GM19023 (cell line): ENCODE data around the gene CAMTA1.
"Not testable (repeated sequence)": the region's sequence is repeated elsewhere in the genome, so short reads cannot be mapped to it uniquely, and the experiment has no call there.

Experiments used
- ATAC-seq: cut with Tn5 transposase; IDR thresholded peaks from one replicate; pipeline ENCODE4 v1.9.1; 2021; ENCODE audit warnings: mild to moderate bottlenecking, moderate library complexity; ENCODE audit not compliant: unreplicated experiment

Gene CAMTA1, protein sequence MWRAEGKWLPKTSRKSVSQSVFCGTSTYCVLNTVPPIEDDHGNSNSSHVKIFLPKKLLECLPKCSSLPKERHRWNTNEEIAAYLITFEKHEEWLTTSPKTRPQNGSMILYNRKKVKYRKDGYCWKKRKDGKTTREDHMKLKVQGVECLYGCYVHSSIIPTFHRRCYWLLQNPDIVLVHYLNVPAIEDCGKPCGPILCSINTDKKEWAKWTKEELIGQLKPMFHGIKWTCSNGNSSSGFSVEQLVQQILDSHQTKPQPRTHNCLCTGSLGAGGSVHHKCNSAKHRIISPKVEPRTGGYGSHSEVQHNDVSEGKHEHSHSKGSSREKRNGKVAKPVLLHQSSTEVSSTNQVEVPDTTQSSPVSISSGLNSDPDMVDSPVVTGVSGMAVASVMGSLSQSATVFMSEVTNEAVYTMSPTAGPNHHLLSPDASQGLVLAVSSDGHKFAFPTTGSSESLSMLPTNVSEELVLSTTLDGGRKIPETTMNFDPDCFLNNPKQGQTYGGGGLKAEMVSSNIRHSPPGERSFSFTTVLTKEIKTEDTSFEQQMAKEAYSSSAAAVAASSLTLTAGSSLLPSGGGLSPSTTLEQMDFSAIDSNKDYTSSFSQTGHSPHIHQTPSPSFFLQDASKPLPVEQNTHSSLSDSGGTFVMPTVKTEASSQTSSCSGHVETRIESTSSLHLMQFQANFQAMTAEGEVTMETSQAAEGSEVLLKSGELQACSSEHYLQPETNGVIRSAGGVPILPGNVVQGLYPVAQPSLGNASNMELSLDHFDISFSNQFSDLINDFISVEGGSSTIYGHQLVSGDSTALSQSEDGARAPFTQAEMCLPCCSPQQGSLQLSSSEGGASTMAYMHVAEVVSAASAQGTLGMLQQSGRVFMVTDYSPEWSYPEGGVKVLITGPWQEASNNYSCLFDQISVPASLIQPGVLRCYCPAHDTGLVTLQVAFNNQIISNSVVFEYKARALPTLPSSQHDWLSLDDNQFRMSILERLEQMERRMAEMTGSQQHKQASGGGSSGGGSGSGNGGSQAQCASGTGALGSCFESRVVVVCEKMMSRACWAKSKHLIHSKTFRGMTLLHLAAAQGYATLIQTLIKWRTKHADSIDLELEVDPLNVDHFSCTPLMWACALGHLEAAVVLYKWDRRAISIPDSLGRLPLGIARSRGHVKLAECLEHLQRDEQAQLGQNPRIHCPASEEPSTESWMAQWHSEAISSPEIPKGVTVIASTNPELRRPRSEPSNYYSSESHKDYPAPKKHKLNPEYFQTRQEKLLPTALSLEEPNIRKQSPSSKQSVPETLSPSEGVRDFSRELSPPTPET (N-terminal part only)

GRCh38 chr1:6785318-6785727 is at the start of gene CAMTA1:
Gene CAMTA1 (plus strand): TSS chr1:6785454. CDS start chr1:6785531, 77 bp downstream.
- ATAC-seq: peak; percentile 72

GRCh38 chr1:6738987-6739676 is 46.1 kb upstream of the CAMTA1 start:
- no peak for ATAC-seq

DNA sequence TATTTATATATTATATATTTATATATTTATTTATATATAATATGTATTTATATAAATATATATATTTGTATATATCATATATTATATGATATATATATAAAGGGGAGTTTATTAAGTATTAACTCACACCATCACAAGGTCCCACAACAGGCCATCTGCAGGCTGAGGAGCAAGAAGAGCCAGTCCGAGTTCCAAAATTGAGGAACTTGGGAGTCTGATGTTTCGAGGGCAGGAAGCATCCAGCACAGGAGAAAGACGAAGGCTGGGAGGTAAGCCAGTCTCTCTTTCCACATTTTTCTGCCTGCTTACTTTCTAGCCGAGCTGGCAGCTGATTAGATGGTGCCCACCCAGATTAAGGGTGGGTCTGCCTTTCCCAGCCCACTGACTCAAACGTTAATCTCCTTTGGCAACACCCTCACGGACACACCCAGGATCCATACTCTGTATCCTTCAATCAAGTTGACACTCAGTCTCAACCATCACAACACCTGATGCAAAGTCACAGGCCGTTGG is 42.5 kb upstream of the CAMTA1 start:
- not testable (repeated sequence) for ATAC-seq

GRCh38 chr1:6743189-6744101 is 41.8 kb upstream of the CAMTA1 start:
- no peak for ATAC-seq

GRCh38 chr1:6745073-6745472 is 40.2 kb upstream of the CAMTA1 start:
- ATAC-seq: no peak

DNA sequence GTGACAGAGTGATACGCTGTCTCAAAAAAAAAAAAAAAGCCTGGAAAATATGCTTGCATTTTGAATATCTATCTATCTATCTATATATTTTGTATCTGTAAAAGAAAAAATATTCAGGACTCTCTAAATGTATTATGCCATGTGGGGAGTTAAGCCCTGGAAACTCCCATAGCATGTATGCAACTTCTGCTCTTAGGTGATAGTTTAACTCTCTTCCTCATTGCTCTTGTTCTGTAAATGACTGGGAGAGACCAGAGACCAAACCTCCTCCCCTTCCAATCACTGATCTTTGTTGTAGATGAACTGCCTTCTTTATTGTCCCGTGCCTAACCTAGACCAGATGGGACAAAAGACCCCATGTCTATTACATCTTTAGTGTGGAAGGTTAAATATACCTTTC is 37.6 kb upstream of the CAMTA1 start:
- no peak for ATAC-seq

DNA sequence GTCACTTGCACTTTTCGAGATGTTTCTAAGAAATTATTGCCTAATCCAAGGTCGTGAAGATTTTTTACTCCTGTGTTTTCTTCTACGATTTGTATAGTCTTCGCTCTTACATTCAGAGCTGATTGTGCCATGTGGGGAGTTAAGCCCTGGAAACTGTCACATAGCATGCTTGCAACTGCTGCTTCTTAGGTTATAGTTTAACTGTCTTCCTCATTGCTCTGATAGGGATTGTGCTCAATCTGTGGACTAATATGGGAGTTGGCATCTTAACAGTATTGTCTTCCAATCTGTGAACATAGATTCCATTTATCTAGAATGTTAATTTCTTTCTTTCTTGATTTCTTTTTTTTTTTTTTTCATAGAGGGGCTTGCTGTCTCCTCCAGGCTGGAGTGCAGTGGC is 34.8 kb upstream of the CAMTA1 start:
- ATAC-seq: no peak

GRCh38 chr1:6753320-6754140 is 31.7 kb upstream of the CAMTA1 start:
- no peak for ATAC-seq

DNA sequence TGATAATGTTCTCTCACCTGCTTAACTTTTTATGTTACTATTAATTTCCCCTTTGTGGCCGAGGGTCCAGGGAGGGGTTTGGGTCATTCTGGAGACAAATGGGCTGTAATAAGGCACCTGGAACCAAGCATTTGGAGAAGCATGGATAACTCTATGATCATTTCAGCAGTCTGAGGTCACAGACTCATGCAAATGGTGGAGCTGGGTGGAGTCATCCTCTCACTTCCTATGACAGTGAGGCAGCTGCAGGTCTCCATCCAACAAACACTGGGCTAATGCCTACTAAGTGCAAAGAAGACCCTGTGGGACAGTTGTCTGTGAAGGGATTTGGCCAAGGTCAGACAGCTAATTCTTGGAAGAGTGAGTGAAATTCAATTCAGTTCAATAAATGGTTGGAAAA is 28.8 kb upstream of the CAMTA1 start:
- no peak for ATAC-seq

DNA sequence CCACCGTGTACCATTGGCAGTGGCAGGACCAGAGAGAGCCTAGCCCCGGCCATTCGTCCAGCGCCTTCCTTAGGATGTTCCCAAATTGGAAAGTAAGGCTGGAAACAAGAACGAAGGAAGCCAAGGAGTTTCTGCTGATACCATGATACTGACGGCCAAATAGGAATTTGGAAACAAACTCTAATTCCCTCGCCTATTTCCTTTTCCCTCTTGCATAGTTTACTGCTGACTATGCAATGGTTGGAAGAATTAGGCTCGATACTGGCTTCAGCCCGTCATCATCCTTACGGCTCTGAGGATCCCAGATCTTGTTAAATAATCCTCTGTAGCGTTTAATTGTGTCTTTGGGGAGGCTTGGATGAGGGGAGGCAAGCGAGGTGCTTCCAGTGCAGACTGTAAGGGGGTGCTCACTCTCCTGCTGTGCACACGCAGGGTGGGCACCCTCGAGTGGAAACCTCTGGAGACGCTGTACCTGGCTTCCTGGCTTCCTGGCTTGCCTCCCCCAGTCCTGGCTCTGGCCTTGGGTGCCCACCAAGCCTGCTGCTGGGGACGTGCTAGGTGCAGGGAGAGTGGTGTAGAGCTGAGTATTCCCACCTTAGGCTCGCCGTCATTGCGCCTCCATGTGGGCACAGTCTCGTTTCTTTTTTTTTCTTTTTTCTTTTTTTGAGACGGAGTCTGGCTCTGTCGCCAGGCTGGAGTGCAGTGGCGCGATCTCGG is 27.4 kb upstream of the CAMTA1 start:
- no peak for ATAC-seq

GRCh38 chr1:6761196-6761737 is 24.0 kb upstream of the CAMTA1 start:
- no peak for ATAC-seq

GRCh38 chr1:6762060-6762459 is 23.2 kb upstream of the CAMTA1 start:
- ATAC-seq: no peak

GRCh38 chr1:6770751-6771440 is 14.4 kb upstream of the CAMTA1 start:
- ATAC-seq: no peak

- ATAC-seq: no peak
Observed at GRCh38 chr1:6771441-6771769, 13.8 kb upstream of the CAMTA1 start.

GRCh38 chr1:6774381-6774780 is 10.9 kb upstream of the CAMTA1 start:
- ATAC-seq: no peak

- no peak for ATAC-seq
Observed at GRCh38 chr1:6775261-6776043, 9.8 kb upstream of the CAMTA1 start.
